Measurements from ENCODE around the gene FMN1.

DNA sequence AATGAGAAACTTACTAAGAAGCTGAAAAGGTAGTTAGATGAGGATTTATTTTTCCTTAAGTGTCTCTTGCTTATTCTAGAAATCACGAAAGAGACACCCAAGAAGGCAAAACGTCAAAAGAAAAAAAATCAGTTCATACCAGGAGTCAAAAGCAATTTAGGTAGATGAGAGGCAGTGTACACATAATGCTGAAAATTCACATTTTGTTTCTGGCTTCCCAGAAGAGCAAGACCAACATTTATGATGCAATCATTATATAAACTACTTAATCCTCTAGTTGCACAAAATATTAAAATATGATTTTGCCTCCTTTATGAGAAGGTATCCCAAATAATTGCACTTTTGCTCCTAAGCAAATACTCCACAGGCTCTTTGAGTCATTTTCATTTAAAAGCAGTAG lies 228.0 kb downstream of the FMN1 start:
- TF ChIP-seq CTCF (IDR thresholded peaks at IDR 0.05) = no peak
- no peak for TF ChIP-seq POLR2A (IDR thresholded peaks at IDR 0.05)
